ENCODE data around the gene ADGRV1.
A peak's percentile ranks its signal among the peaks of the same experiment; 100 is the strongest.

ADGRV1 gene

DNA sequence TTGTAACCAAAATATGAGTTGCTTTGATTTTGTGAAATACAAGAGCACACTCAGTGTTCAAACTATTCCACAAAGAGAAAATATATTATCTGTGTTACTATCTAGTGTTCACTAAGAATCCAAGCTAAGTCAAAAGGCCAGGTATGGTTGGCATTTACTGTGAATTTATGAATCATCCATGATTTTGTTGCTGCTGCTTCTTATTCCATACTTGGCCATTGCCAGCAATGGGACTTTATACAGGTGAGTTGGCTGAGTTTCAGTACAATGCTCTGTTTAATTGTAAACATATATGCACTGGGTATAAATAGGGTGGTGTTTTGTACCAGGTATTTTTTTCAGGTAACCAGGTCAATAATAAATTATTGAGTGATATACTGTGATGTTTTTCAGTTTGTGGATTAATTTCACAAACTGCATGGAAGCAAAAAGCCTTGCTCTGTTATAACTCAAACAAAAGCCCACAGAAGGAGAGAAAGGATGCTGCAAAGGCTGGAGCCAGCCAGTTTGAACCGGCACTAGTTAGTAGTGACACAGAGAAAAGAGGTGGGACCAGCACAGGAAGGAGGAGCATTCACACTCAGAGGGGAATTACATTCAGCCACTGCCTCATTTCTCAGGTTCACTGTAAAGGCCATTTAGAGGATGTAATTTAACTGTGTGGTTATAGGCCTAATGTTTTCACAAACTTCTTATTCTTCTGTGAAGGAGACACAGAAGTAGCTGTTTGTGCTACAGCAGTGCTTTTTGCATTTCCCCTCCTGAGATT lies 381.8 kb downstream of the ADGRV1 start:
- TF ChIP-seq, protein P1, sequence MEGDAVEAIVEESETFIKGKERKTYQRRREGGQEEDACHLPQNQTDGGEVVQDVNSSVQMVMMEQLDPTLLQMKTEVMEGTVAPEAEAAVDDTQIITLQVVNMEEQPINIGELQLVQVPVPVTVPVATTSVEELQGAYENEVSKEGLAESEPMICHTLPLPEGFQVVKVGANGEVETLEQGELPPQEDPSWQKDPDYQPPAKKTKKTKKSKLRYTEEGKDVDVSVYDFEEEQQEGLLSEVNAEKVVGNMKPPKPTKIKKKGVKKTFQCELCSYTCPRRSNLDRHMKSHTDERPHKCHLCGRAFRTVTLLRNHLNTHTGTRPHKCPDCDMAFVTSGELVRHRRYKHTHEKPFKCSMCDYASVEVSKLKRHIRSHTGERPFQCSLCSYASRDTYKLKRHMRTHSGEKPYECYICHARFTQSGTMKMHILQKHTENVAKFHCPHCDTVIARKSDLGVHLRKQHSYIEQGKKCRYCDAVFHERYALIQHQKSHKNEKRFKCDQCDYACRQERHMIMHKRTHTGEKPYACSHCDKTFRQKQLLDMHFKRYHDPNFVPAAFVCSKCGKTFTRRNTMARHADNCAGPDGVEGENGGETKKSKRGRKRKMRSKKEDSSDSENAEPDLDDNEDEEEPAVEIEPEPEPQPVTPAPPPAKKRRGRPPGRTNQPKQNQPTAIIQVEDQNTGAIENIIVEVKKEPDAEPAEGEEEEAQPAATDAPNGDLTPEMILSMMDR (IDR thresholded peaks at IDR 0.05; ENCODE audit: low read depth, low read length, missing control alignments): no peak
- H3K4me3 ChIP-seq (replicated peaks; ENCODE audit: low read depth, low read length): no peak overlapping the region
- DNase-seq (ENCODE audit: extremely low read depth, low read depth): peak; percentile 25

DNA sequence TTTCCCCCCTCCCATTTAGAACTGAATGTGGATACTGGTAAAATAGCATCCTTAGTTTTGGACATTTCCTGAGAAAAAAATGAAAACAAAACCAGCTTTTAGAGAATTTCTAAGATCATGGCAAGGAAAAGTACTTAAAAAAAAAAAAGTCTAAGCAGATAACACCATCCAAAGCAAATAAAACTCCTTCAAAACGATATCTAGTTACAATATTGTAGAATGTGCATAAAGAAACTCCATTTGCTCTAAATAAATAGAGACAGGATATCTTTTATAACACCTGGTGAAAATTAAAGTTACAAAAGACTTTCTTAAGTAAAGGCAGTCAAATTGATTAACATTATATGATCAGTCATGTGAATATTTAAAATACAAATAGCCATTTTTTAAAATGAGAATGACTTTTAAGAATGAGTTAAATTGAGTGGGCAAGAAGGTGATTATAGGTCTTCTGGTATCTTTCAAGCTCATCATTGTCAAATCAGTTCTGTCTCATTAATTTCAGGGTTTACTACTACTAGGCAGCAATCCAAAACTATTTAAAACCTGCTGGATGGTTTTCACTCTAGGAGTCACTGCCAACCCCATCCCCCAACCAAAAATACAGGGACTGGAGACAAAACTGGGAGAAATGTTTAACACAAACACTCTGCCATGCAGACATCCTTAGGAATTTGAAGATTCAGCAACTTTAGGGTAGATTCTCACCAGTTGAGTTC lies 382.6 kb downstream of the ADGRV1 start:
- DNase-seq (ENCODE audit: extremely low read depth, low read depth): no peak
- TF ChIP-seq, protein P1 (IDR thresholded peaks at IDR 0.05; ENCODE audit: low read depth, low read length, missing control alignments): no peak
- no peak overlapping the region for H3K4me3 ChIP-seq (replicated peaks; ENCODE audit: low read depth, low read length)

DNA sequence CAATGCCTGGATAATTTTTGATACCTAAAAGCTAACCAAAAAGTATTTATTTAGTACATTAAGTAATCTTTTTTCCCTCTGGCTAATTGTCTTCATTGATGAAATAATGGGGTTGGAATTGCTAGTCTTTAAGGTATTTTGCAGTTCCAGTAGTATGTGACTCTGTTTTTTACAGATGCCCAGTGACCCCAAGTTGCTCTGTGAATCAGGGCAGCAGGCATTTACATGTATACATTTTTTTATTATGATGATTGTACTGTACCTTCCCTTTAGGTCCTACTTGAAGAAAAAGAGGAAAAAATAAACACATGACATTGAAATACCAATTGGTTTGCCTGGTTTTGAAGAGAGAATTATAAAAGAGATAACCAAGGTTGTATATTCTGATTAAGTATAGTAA lies 385.5 kb downstream of the ADGRV1 start:
- H3K4me3 ChIP-seq (replicated peaks; ENCODE audit: low read depth, low read length): no peak overlapping the region
- no peak for DNase-seq (ENCODE audit: extremely low read depth, low read depth)
- TF ChIP-seq, protein P1 (IDR thresholded peaks at IDR 0.05; ENCODE audit: low read depth, low read length, missing control alignments): no peak

DNA sequence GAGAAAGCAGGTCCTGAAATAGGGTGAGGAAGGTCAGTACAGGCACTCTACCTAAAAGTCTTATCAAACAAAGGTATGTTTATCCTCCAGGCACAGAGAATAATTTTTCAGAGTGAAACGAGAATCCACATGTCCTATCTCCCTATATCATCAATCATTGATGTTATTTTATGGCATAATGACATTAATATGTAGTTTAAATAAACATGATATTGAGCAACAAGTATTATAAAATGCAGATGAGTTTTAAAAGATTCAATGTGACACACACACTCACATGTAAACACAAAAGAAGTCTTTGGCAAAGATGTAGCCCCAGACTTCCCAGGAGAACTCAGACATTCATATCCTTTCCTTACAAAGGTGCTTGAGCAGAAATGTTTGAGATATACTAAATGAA lies 389.1 kb downstream of the ADGRV1 start:
- no peak for DNase-seq (ENCODE audit: extremely low read depth, low read depth)
- TF ChIP-seq, protein P1 (IDR thresholded peaks at IDR 0.05; ENCODE audit: low read depth, low read length, missing control alignments): no peak
- H3K4me3 ChIP-seq (replicated peaks; ENCODE audit: low read depth, low read length): no peak overlapping the region

DNA sequence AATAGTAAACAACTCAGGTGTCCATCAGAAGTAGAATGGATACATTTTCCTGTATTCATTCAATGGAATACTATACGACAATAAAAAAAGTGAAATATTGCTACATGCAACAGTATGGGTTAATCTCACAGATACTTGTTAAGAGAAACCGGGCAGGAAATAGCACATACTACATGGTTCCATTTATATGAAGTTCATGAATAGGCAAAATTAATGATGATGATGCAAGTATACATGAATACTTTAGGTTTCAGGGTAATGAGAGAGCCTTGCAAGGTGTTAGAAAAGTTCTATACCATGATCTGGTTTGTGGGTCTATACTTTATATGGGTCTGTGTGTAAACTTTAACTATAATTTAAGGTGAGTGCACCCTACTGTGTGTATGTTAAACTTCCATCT lies 390.4 kb downstream of the ADGRV1 start:
- no peak for DNase-seq (ENCODE audit: extremely low read depth, low read depth)
- TF ChIP-seq, protein P1 (IDR thresholded peaks at IDR 0.05; ENCODE audit: low read depth, low read length, missing control alignments): no peak
- no peak overlapping the region for H3K4me3 ChIP-seq (replicated peaks; ENCODE audit: low read depth, low read length)

DNA sequence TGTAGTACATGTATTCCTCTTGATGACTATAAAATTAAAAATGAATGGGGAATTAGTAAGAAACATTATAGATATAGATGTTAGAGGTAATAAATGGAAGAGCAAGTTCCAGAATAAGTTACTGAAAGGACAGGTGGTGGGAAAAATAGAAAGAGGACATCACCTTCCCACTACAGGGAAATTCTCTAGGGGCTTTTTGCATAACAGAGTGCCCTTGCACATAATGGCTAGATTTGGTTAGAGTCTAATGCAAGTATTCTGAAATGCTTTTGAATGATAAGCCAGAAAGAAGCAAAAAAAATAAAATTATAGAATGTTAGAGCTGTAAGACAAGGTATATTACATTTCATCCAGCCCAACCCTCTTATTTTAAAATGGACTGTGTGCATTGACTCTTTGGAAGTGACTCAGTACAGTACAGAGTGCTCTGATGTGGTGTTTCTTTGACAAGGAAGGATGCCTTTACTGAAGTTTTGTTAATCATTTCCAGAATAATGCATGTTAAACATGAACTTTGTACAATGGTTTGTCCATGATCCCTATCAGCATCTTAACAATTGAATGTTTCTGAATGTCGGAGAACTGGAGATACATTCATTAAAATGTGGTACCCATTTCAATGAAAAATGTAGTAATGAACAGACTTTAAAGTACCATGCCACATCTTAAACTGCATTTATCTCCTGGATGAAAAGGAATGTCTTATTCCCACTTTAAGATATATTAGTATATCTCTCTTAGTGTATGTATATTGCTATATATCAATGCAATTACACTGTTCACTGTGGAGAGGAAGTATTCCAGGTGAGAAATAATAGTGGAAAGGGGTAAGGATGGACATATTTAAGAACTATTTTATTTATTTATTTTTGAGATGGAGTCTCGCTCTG lies 391.1 kb downstream of the ADGRV1 start:
- no peak overlapping the region for H3K4me3 ChIP-seq (replicated peaks; ENCODE audit: low read depth, low read length)
- DNase-seq (ENCODE audit: extremely low read depth, low read depth): no peak
- TF ChIP-seq, protein P1 (IDR thresholded peaks at IDR 0.05; ENCODE audit: low read depth, low read length, missing control alignments): no peak
